Lung (tissue), 12 donors: Measurements from ENCODE around the gene PCSK1. TPM values are rescaled to one million over a fixed set of nuclear protein-coding genes. Genes with fewer than 3 reads are reported as not detected.

Source experiments
- ATAC-seq: fragments of 200-7000 bp; cut with Tn5 transposase; one replicate; pipeline ENCODE4 v1.9.1; 2020; ENCODE audit warnings: moderate number of reproducible peaks; ENCODE audit not compliant: insufficient read depth, low FRiP score
- DNase-seq, 3 donors: peaks; one replicate each; pipeline ENCODE4 v3.0.0-alpha.2; 2013 to 2017
- H3K27ac ChIP-seq, 2 donors: one replicate each; pipeline ENCODE4 v1.5.1; 2013; ENCODE audit warnings: mild to moderate bottlenecking in 2 of 2, moderate library complexity in 2 of 2, control low read depth in 1 of 2, inconsistent platforms in 1 of 2, low read depth in 1 of 2, low read length in 1 of 2
- H3K27me3 ChIP-seq, 3 donors: one replicate each; pipeline ENCODE4 v1.5.1; 2013; ENCODE audit warnings: low read length in 2 of 3; ENCODE audit not compliant: control insufficient read depth in 3 of 3, insufficient read depth in 3 of 3
- H3K36me3 ChIP-seq, 4 donors: one replicate each; pipeline ENCODE4 v1.5.1; 2013; ENCODE audit warnings: low read length in 4 of 4, mild to moderate bottlenecking in 1 of 4, moderate library complexity in 1 of 4; ENCODE audit not compliant: control insufficient read depth in 4 of 4, insufficient read depth in 4 of 4
- H3K4me1 ChIP-seq, 5 donors: one replicate each; pipeline ENCODE4 v1.5.1; 2013; ENCODE audit warnings: low read length in 5 of 5, mild to moderate bottlenecking in 2 of 5, moderate library complexity in 1 of 5; ENCODE audit not compliant: control insufficient read depth in 5 of 5, insufficient read depth in 5 of 5
- H3K4me3 ChIP-seq: one replicate; pipeline ENCODE4 v1.5.1; 2013; ENCODE audit warnings: mild to moderate bottlenecking, control low read depth, moderate library complexity
- H3K9ac ChIP-seq, 2 donors: one replicate each; pipeline ENCODE4 v1.5.1; 2013; ENCODE audit warnings: low read length in 2 of 2, control low read depth in 1 of 2; ENCODE audit not compliant: insufficient read depth in 1 of 2
- H3K9me3 ChIP-seq, 4 donors: one replicate each; pipeline ENCODE4 v1.5.1; 2013; ENCODE audit warnings: low read length in 3 of 4, mild to moderate bottlenecking in 1 of 4, moderate library complexity in 1 of 4; ENCODE audit not compliant: control insufficient read depth in 4 of 4, insufficient read depth in 3 of 4
- WGBS, 2 donors: extraction: QIAGEN DNeasy Blood & Tissue Kit; methylation state at CpG; one replicate each; pipeline ENCODE4 v1.1.7; 2013; 5-methylcytosine and 5-hydroxymethylcytosine counted together
- polyA plus RNA-seq, 2 donors: library from polyadenylated mRNA; stranded (reverse); fragments of 200-250 nt; gene quantifications; one replicate each; pipeline ENCODE4 v1.2.1, GENCODE V29; 2013
- total RNA-seq, 2 donors: library from RNA; depleted of rRNA in 1 of 2; stranded (reverse); fragments of >200 nt in 1 of 2; gene quantifications; one replicate each; pipeline ENCODE4 v1.2.1, GENCODE V29; 2014 to 2021
- TF ChIP-seq, protein P1 (sequence below): IDR thresholded peaks from 2 replicates; pipeline ENCODE4 v1.5.1; 2012; ENCODE audit warnings: mild to moderate bottlenecking; ENCODE audit errors: control extremely low read depth, extremely low read depth
- donor health status: control.
- donor health status: control.
- donor health status: Bipolar disorder and iron deficiency.
- donor health status: healthy.
- donor health status: DM: yes; HTN: yes; CAD: no.

Gene PCSK1
- total and polyA plus RNA-seq, 4 donors: 0.08 to 3.3 (median 1.3) TPM

DNA sequence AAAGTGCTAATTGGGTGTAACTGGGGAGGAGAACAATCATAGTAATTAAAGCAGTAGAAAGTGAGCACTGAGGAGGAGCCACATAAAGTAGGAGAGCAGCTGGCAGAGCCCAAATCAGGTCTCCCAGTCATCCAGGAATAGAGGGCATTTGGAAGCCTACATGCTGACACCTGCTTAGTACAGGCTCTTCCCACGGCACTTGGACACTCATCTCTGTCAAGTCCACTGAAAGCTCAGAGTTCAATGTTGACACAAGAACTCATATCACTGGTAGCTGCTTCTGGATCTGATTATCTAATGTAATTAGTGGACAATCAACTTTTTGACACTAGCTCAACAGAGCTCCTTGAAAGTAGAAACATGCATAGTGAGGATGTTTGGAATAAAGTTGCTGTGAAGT, 45.9 kb upstream of the PCSK1 start:
- H3K4me1 ChIP-seq: no peaks in the 10 kb centered on the region
- no peak overlapping the region for H3K4me3 ChIP-seq
- no peaks in the 10 kb centered on the region for H3K27me3 ChIP-seq
- H3K36me3 ChIP-seq: no peaks in the 10 kb centered on the region
- no peak overlapping the region for H3K27ac ChIP-seq
- WGBS, 2 donors: 55 to 69% methylated on average over 1 of the region's 1 CpG
- TF ChIP-seq, protein P1, sequence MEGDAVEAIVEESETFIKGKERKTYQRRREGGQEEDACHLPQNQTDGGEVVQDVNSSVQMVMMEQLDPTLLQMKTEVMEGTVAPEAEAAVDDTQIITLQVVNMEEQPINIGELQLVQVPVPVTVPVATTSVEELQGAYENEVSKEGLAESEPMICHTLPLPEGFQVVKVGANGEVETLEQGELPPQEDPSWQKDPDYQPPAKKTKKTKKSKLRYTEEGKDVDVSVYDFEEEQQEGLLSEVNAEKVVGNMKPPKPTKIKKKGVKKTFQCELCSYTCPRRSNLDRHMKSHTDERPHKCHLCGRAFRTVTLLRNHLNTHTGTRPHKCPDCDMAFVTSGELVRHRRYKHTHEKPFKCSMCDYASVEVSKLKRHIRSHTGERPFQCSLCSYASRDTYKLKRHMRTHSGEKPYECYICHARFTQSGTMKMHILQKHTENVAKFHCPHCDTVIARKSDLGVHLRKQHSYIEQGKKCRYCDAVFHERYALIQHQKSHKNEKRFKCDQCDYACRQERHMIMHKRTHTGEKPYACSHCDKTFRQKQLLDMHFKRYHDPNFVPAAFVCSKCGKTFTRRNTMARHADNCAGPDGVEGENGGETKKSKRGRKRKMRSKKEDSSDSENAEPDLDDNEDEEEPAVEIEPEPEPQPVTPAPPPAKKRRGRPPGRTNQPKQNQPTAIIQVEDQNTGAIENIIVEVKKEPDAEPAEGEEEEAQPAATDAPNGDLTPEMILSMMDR: no peak
- DNase-seq (no peak), ATAC-seq (no peak)
- H3K9ac ChIP-seq: no peak overlapping the region
- no peaks in the 10 kb centered on the region for H3K9me3 ChIP-seq

DNA sequence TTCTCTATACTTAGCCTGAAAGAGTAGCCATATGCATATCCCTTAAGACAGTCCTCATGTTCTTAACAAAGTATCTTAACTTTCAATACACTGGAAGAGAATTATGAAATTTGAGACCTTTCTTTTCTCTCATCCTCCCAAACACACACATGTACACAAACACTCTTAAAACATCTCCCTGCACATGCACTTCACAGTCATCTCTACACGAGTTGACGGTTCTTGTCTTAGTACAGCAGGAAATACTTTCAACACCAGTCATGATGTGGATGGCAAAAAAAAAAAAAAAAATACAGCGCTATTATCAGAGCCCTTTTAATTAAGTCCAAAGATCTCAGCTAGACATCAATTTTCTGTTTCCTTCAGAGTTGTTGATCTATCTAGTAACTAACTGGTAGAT, 43.6 kb upstream of the PCSK1 start:
- Histone ChIP-seq H3K4me1 (no peaks in the 10 kb centered on the region), H3K4me3 (no peak overlapping the region), H3K27me3 (no peaks in the 10 kb centered on the region), H3K27ac (no peak overlapping the region), H3K9ac (no peak overlapping the region), H3K9me3 (no peaks in the 10 kb centered on the region), H3K36me3 (no peaks in the 10 kb centered on the region)
- DNase-seq: no peak
- ATAC-seq: no peak
- 64 to 87% methylated on average over 3 of the region's 3 CpGs for WGBS, 2 donors
- TF ChIP-seq, protein P1: no peak

DNA sequence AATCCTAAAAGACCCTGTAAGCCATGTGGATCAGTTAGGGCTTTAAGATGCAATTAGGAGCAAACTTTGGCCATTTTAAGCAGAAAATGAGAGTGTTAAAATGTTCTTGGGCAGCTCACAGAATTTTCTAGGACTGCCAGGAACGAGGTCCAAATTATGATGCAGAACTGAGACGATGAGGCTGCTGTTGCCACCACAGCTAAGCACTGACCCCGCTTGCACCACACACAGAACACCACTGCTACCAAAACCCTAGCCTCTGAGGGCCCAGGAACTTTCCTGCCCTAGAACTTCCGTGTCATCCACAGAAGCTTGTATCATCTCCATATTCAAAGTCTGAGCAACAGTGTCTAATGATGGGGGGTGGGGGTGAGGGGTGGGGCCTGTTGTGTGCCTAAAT, 41.0 kb upstream of the PCSK1 start:
- ATAC-seq (no peak), DNase-seq (no peak)

DNA sequence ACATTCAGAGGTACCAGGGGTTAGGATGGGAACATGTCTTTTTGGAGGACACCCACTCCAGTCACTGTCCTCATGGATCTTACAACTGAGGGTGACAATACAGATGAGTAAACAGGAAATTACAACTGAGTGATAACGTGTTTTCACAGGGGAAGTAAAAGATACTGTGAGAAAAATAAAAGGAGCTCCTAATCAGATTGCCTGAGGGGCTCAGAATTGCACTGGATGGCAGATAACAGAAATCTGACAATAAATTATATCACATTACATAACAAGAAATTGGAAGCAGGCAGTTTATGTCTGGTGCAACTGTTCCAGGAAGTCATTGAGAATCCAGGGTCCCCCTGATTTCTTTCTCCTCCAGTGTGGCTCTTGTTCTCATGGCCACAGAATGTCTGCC, 40.1 kb upstream of the PCSK1 start:
- Histone ChIP-seq H3K9ac (no peak overlapping the region), H3K36me3 (no peaks in the 10 kb centered on the region), H3K27ac (no peak overlapping the region), H3K27me3 (no peaks in the 10 kb centered on the region), H3K4me3 (no peak overlapping the region), H3K4me1 (no peaks in the 10 kb centered on the region), H3K9me3 (no peaks in the 10 kb centered on the region)
- 18 to 20% methylated on average over 1 of the region's 1 CpG for WGBS, 2 donors
- no peak for ATAC-seq
- TF ChIP-seq, protein P1: no peak
- no peak for DNase-seq

More for the DNA sequence above, 41.0 kb upstream of the PCSK1 start:
- no peaks in the 10 kb centered on the region for H3K9me3 ChIP-seq
- H3K9ac ChIP-seq: no peak overlapping the region
- TF ChIP-seq, protein P1: no peak
- no peak overlapping the region for H3K27ac ChIP-seq
- no peaks in the 10 kb centered on the region for H3K36me3 ChIP-seq
- H3K4me3 ChIP-seq: no peak overlapping the region
- H3K4me1 ChIP-seq: no peaks in the 10 kb centered on the region
- 80 to 89% methylated on average over 4 of the region's 4 CpGs for WGBS, 2 donors
- no peaks in the 10 kb centered on the region for H3K27me3 ChIP-seq
